Fibroblast of mammary gland (primary cell): Measurements from ENCODE around the gene ERG.

Source experiments
- DNase-seq: peaks from one replicate; pipeline ENCODE4 v3.0.0-alpha.2; 2010; ENCODE audit warnings: low read depth
- H3K4me3 ChIP-seq: 2 replicates; pipeline ENCODE4 v1.5.1; 2011; ENCODE audit warnings: low read depth, mild to moderate bottlenecking, low read length, moderate library complexity; ENCODE audit not compliant: control insufficient read depth
- TF ChIP-seq, protein P1 (sequence below): conservative IDR thresholded peaks from 2 replicates; pipeline ENCODE4 v1.5.1; 2011; ENCODE audit warnings: low read depth, low read length, inconsistent platforms; ENCODE audit not compliant: control insufficient read depth, insufficient read depth

ERG gene

GRCh38 chr21:38498057-38498833 lies at the start of gene ERG:
Gene ERG (minus strand): TSS chr21:38498477. CDS start chr21:38498380, 97 bp downstream.
- H3K4me3 ChIP-seq = no peak within 1 kb of the TSS
- TF ChIP-seq, protein P1, sequence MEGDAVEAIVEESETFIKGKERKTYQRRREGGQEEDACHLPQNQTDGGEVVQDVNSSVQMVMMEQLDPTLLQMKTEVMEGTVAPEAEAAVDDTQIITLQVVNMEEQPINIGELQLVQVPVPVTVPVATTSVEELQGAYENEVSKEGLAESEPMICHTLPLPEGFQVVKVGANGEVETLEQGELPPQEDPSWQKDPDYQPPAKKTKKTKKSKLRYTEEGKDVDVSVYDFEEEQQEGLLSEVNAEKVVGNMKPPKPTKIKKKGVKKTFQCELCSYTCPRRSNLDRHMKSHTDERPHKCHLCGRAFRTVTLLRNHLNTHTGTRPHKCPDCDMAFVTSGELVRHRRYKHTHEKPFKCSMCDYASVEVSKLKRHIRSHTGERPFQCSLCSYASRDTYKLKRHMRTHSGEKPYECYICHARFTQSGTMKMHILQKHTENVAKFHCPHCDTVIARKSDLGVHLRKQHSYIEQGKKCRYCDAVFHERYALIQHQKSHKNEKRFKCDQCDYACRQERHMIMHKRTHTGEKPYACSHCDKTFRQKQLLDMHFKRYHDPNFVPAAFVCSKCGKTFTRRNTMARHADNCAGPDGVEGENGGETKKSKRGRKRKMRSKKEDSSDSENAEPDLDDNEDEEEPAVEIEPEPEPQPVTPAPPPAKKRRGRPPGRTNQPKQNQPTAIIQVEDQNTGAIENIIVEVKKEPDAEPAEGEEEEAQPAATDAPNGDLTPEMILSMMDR = no peak

DNA sequence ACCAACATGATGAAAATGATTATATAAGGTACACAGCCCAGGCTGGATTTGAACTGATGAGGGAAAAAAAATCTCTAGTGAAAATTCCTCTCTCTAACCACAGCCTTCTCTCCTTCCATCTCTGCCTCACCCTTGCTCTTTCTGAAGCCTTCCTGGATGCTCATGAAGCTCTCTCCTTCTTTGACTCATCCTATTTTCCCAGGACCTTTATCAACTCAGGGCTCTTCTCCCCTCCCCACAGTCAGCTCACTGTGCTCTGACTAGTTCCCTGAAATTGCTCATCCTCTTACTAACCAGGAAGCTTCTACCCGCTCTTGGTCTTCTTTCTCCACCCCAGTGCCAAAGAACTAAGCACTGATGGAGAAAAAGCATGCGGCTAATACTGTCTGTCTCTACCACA lies 46.4 kb upstream of the ERG start:
- TF ChIP-seq, protein P1 = no peak
- no peak overlapping the region for H3K4me3 ChIP-seq
- peak; percentile 43 for DNase-seq

More at GRCh38 chr21:38498057-38498833, at the start of gene ERG:
- no peak for DNase-seq

DNA sequence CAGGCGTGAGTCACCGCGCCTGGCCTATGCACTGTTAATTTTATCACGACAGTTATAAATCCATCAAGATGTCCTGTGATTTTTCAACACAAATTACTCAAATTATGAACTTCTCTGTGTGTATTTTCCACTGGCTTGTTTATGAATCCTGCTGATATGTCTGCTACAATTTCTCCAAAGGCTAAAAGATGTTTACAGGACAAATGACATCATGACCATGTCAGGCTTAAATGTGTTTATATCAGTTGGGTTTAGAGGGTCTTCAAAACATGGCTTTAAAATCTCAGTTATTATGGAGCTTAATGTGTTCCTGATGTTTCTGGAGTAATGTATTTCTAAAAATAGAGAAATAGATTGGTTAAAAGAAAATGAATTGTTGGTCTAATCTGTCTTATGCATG lies 44.0 kb upstream of the ERG start:
- H3K4me3 ChIP-seq = no peak overlapping the region
- TF ChIP-seq, protein P1 = no peak
- no peak for DNase-seq

GRCh38 chr21:38538353-38538752 lies 40.1 kb upstream of the ERG start:
- no peak overlapping the region for H3K4me3 ChIP-seq
- TF ChIP-seq, protein P1 = no peak
- no peak for DNase-seq

DNA sequence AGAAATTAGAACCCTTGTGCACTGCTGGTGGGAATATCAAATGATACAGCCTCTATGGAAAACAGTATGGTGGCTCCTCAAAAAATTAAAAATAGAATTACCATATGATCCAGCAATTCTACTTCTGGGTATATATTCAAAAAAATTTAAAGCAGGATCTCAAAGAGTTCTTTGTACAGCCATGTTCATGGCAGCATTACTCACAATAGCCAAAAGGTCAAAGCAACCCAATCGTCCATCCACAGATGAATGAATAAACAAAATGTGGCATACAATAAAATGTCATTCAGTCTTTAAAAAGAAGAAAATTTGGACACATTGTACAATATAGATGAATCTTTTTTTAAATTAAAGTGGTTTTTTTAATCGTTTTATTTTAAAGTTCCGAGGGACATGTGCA lies 36.3 kb upstream of the ERG start:
- DNase-seq = no peak
- TF ChIP-seq, protein P1 = no peak
- H3K4me3 ChIP-seq = no peak overlapping the region

DNA sequence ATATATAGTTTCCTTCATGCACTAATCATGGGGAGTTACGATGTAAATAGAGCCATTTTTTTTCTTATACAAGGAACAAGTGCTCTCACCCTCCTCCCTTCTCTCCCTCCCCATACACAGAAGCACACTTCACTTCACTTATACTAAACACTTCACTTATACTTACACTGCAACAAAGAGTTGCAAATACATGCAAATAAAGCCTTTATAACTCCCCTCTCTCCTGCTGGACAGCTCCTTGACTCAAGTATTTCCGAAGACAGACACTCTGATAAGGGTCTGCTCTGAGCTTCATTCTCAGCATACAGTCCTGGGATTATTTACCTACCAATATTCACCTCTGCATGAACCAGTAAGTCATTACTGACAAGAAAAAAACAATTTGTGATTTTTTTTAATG lies 35.6 kb upstream of the ERG start:
- TF ChIP-seq, protein P1 = no peak
- DNase-seq = no peak
- no peak overlapping the region for H3K4me3 ChIP-seq
